Stimulated activated CD8-positive, alpha-beta memory T cell treated with anti-CD3 and anti-CD28 coated beads, Interleukin-7, amount 100 ng/mL, for 24 hours (primary cell): Measurements from ENCODE around the gene CRELD2.
A peak's percentile ranks its signal among the peaks of the same experiment; 100 is the strongest.

Source experiments
- DNase-seq: peaks from one replicate; pipeline ENCODE4 v3.0.0-alpha.2; 2020; ENCODE audit warnings: low read depth

CRELD2 gene

GRCh38 chr22:49929994-49930575 lies 11.7 kb downstream of the CRELD2 start:
- no peak for DNase-seq

DNA sequence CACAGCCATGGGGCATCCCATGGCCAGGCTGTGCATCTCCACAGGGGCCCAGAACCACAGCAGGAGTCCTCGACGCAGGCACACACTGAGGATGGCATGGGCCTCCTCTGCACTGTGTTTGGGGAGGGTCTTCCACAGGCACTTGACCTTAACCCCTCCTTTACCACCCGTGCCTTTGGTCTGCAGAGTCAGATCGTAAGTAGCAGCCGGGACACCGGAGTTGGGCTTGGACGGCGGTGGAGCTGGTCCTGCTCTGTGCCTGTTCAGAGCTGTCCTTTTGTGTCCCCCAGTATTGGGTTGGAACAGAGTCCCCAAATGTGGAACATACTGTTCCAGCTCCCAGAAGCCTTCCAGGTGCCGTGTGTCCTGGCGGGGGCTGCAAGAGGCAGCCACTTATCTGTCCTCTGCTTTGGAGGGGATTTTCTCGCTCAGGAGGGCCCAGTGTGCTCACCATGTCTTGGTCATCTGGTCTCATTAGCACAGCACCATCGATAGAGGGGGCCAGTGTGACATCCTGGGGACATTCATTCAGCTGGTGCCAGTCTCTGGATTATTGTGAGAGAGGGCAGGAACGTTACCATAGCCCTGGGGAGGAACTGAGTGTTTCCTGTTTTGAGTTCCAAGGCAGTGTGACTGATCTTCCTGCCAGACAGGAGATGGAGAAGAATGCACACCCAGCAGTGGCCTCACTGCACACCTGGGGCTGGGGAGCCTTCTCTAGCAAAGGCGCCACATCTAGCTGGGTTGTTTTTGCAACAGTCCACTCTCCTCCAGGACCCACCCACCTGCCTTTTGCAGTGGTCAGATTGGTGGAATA lies 12.4 kb downstream of the CRELD2 start:
- DNase-seq = no peak

DNA sequence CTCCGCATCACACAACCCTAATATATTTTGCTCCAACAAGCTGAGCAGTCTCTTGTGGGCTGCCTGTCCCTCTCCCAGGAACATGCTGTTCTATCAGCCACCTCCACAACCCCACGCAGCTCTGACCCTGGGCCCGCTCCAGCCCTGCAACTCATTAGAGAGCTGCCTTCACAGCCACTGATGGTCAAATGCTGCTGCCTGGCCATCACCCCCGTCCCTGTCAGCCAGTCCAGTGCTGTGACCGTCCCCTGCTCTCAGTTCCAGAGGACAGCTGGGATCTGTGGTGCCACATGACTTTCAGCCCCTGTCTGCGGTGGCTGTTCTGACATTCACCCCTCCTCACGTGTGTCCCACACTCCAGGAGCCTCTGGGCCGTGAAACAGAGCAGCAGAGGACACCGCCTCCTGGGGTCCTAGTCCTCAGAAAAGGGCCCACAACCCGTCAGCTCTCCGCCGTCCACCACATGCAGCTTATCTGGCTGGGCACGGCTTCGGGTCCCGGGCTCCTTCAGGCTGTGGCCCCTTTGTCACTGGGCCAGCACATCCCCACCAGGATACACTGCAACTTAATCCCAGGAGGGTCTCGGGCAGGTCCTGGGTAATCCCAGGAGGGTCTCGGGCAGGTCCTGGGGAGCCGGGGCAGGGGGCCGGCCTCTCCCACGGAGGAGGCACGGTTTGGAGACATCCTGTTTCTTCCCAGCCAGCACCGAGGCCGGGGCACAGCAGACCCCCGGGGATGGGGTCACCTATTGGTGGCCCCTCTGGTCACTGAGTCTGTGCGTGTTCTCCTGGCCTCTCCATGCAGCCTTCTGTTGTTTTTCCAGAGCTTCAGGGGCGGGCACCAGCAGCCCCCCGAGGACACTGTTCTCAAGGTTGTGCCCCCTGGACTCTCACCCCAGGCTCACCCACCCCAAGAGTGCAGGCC lies 15.1 kb downstream of the CRELD2 start:
- DNase-seq = no peak

DNA sequence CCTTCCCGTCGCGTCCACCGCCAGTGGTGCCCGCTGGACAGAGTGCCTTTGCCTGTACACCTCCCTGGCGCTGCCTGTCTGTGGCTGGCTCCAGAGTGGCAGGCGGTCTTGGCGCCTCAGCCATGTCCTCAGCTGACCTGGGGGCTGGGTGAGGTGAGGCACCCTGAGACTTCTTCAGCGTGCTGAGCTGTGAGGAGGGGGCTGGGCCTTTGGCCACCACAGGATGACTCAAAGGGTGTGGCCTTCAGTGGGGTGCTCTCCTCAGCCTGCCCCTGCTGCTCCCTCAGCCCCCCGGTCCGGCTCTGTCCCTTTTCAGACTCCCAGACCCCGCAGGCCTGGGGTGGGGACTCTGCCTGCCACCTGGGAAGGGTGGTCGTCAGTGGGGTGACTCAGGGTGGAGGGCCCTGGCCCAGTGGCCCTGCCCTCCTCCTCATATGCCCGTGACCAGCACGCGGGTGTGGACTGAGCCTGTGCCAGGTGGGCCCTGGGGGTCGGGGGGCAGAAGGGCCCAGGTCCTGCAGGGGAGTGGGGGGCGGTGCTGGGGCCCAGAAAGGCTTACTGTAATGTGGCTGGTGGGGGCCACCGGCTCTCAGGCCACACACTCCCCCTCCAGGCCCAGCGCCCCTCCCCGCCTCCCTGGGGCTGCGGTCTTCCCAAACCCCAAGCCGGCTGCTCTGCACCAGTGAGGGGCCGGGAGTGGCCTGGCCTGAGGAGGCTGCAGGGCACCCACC lies 15.9 kb downstream of the CRELD2 start:
- no peak for DNase-seq

GRCh38 chr22:49934891-49935557 lies 16.6 kb downstream of the CRELD2 start:
- DNase-seq = peak; percentile 79

- no peak for DNase-seq
Measured at GRCh38 chr22:49935561-49935960, 17.1 kb downstream of the CRELD2 start.

GRCh38 chr22:49936018-49936972 lies 17.9 kb downstream of the CRELD2 start:
- peak; percentile 87 for DNase-seq

DNA sequence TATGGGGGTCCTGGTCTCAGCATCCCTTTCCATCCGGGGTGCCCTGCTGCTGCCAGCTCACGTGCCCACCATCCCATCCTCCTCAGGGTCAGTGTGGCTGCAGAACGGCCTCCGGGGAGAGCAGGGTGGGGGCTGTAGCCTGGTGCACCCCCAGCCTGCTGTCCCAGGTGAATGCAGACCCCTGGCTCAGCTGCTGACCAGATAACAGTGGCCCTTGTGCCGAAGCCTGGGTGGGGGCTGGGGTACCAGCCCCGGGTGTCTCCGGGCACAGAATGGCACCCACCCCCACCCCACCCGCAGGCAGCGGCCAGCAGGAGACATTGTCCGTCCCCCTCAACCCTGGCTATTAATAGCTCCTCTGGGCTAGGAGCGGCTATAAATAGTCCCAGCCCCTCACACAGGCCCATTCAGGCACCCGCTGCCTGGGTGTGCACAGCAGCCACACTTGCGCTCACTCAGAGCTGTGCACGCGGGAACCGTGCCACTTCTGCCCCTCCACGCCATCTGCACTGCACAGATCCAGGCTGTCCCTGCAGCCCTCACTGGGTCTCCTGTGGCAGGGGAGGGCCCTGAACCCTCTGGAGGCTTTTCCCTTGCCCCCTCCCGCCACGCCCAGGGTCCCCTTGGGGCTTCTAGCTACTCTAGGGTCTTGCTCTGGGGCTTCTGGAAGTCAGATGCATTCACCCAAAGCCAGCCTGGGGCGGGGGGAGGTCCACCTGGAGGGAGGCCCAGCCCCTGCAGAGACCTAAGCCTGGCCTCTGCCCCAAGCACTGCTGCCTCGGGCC lies 18.7 kb downstream of the CRELD2 start:
- no peak for DNase-seq

- DNase-seq = no peak
Measured at GRCh38 chr22:49937758-49938564, 19.5 kb downstream of the CRELD2 start.

DNA sequence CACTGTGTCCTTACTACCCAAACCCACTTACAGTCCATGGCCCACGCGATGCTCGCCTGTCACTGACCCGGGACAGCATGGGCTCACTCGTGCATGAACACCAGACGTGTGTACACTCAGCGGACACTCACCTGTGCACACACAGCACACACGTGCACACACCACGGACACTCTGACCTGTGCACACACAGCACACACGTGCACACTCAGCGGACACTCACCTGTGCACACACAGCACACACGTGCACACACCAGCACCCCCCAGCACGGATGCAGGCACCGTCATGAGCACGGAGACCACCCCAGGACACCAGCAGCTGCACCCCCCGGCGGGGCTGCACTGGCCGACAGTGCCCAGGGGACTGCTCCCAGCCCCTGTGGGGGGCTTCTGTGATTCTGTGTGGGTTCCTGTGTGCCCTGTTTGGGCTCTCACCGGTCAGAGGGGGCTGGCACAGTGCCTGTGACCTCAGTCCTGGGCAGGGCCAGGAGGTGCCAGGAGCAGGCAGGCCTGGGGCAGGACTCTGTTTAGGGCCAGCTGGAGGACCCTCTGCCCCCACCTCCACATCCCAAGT lies 20.2 kb downstream of the CRELD2 start:
- DNase-seq = no peak

- DNase-seq = no peak
Measured at GRCh38 chr22:49941507-49942316, 23.3 kb downstream of the CRELD2 start.

DNA sequence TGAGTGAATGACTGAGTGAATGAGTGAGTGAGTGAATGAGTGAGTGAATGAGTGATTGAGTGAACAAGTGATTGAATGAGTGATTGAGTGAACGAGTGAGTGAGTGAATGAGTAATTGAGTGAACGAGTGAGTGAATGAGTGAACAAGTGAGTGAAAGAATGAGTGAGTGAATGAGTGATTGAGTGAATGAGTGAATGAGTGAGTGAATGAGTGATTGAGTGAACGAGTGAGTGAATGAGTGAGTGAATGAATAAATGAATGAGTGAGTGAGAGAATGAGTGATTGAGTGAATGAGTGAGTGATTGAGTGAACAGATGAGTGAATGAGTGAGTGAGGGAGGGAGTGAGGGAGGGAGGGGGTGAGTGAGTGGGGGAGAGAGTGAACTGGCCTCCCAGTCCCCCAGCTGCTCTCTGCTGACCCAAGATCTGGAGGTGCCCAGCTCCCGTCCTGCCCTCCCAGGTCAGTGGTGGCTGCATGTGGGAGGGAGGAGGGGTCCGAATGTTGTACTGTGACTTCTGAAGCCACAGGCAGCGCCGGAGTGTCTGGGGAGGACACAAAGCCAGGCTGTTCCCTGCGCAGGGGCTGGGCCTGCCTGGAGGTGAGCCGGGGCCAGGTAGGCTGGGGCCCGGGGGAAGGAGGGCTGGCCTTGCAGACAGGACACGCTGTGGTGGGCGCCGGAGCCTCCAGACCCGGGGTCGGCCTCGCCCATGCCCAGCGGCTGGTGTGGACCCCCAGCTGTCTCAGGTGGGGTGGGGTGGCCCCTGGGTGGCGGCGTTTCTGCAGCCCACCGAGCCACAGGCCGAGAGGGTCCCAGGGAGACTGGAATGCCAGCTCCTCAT lies 24.4 kb downstream of the CRELD2 start:
- DNase-seq = no peak

- no peak for DNase-seq
Measured at GRCh38 chr22:49943405-49943765, 25.0 kb downstream of the CRELD2 start.

DNA sequence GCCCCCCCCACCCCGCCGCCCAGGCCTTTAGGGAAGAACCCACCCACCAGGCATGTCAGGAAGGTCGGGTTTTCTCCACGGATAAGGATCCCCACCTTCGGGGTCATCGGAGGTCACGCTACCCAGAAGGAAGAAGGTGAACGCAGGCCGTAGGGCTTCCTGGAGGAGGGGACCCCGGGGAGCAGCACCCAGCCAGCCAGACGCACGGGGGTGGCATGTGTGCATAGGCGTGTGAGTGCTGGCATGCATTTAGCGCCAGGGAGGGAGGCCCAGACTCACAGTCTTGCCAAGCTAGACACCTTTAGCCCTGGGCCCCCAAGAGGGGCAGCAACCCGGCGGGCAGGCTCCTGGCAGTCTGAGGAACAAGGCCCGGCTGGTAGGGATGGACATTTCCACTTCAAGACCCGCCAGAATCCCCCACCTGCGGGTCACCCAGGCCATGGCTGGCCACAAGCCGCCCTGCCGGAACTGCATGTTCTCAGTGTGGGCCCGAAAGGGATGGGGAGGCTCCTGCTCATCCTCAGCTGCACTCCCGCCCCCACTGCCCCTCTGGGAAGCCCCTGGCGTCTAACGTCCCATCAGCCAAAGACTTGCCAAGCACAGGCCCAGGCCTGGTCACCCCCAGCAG lies 25.5 kb downstream of the CRELD2 start:
- no peak for DNase-seq

- no peak for DNase-seq
Measured at GRCh38 chr22:49944399-49944891, 26.0 kb downstream of the CRELD2 start.
